GM12874 (cell line): ENCODE data around the gene SH3PXD2A.

Source experiments
- CTCF ChIP-seq: IDR thresholded peaks from 2 replicates; pipeline ENCODE4 v1.5.1; 2011; ENCODE audit warnings: low read depth, mild to moderate bottlenecking, control low read depth, low read length, moderate library complexity; ENCODE audit not compliant: insufficient read depth

SH3PXD2A gene

GRCh38 chr10:103742824-103743223, 112.6 kb downstream of the SH3PXD2A start:
- TF ChIP-seq CTCF, result no peak

- no peak for TF ChIP-seq CTCF
These were observed 114.8 kb downstream of the SH3PXD2A start for GRCh38 chr10:103740611-103741010.

GRCh38 chr10:103739039-103739764, 116.2 kb downstream of the SH3PXD2A start:
- TF ChIP-seq CTCF, result no peak

- no peak for TF ChIP-seq CTCF
These were observed 117.5 kb downstream of the SH3PXD2A start for GRCh38 chr10:103737735-103738367.

GRCh38 chr10:103736763-103737162, 118.6 kb downstream of the SH3PXD2A start:
- TF ChIP-seq CTCF, result no peak

GRCh38 chr10:103736044-103736443, 119.3 kb downstream of the SH3PXD2A start:
- no peak for TF ChIP-seq CTCF

GRCh38 chr10:103734731-103735130, 120.6 kb downstream of the SH3PXD2A start:
- no peak for TF ChIP-seq CTCF
